ENCODE data around the gene LIMS2.

GRCh38 chr2:127640082-127641072 lies 35.0 kb downstream of the LIMS2 start:
- peak; percentile 25 to 56 for TF ChIP-seq CTCF (IDR thresholded peaks at IDR 0.05; ENCODE audit: extremely low read depth in 1 of 2, insufficient read depth in 1 of 2, low read depth in 1 of 2, low read length in 2 of 2)
- no peak for TF ChIP-seq EZH2 (IDR thresholded peaks at IDR 0.05; ENCODE audit: borderline replicate concordance, low read depth, low read length, severe bottlenecking)
